Common myeloid progenitor, CD34-positive (primary cell): ENCODE results near the gene OXT.

Experiments used
- CTCF ChIA-PET: fragments of 350-600 bp; sonication (Branson Sonifier 250); formaldehyde crosslinking; loops from one replicate; lab custom pipeline; 2021; ENCODE audit warnings: antibody characterized with exemption; lab: Charles Lee
- POLR2A ChIA-PET: fragments of 350-600 bp; sonication (Branson Sonifier 250); formaldehyde crosslinking; loops from one replicate; lab custom pipeline; 2021; ENCODE audit warnings: antibody characterized with exemption; lab: Charles Lee
- DNase-seq, 3 donors: peaks; one replicate each; pipeline versions ENCODE4 v3.0.0 to v3.0.0-alpha.2; 2013
- H3K27ac ChIP-seq, 2 experiments: 1 replicate in 1 of 2; 2 replicates in 1 of 2; pipeline ENCODE4 v1.7.0; 2013; ENCODE audit warnings: inconsistent platforms in 2 of 2, low read length in 2 of 2, mild to moderate bottlenecking in 2 of 2, low read depth in 1 of 2, moderate library complexity in 1 of 2; ENCODE audit not compliant: severe bottlenecking in 2 of 2, insufficient read depth in 1 of 2, poor library complexity in 1 of 2
- H3K27me3 ChIP-seq, 5 experiments: replicated peaks in 2 of 5; 1 replicate in 3 of 5; 2 replicates in 2 of 5; pipeline versions ENCODE4 v1.6.1 to v1.7.0; 2013; ENCODE audit warnings: low read length in 4 of 5, mild to moderate bottlenecking in 2 of 5, moderate library complexity in 2 of 5, inconsistent platforms in 1 of 5; ENCODE audit not compliant: insufficient read depth in 5 of 5, control insufficient read depth in 4 of 5
- H3K36me3 ChIP-seq, 4 experiments: 1 replicate in 2 of 4; 2 replicates in 2 of 4; pipeline versions ENCODE4 v1.6.1 to v1.7.0; 2013; ENCODE audit warnings: low read length in 3 of 4, control low read depth in 1 of 4, mild to moderate bottlenecking in 1 of 4; ENCODE audit not compliant: control insufficient read depth in 4 of 4, insufficient read depth in 4 of 4
- H3K4me1 ChIP-seq, 4 experiments: 1 replicate in 3 of 4; 2 replicates in 1 of 4; pipeline versions ENCODE4 v1.6.1 to v1.7.1; 2013; ENCODE audit warnings: low read length in 3 of 4, mild to moderate bottlenecking in 3 of 4, control low read depth in 1 of 4, inconsistent platforms in 1 of 4, moderate library complexity in 1 of 4; ENCODE audit not compliant: control insufficient read depth in 4 of 4, insufficient read depth in 4 of 4; ENCODE audit errors: control extremely low read depth in 1 of 4
- H3K4me3 ChIP-seq, 7 experiments: 1 replicate in 4 of 7; 2 replicates in 3 of 7; pipeline versions ENCODE4 v1.5.1 to v1.7.0; 2013; ENCODE audit warnings: mild to moderate bottlenecking in 7 of 7, low read length in 6 of 7, moderate library complexity in 6 of 7, inconsistent platforms in 2 of 7, low read depth in 2 of 7, control low read depth in 1 of 7; ENCODE audit not compliant: insufficient read depth in 4 of 7, control insufficient read depth in 1 of 7; ENCODE audit errors: extremely low read depth in 1 of 7
- H3K9me3 ChIP-seq, 5 experiments: 1 replicate in 4 of 5; 2 replicates in 1 of 5; pipeline versions ENCODE4 v1.6.1 to v1.7.1; 2013; ENCODE audit warnings: low read length in 4 of 5, mild to moderate bottlenecking in 2 of 5, inconsistent platforms in 1 of 5, low read depth in 1 of 5, moderate library complexity in 1 of 5; ENCODE audit not compliant: control insufficient read depth in 4 of 5, insufficient read depth in 2 of 5; ENCODE audit errors: control extremely low read depth in 1 of 5
- WGBS: methylation state at CpG from one replicate; pipeline ENCODE4 v1.1.5; 2013; ENCODE audit not compliant: insufficient coverage; 5-methylcytosine and 5-hydroxymethylcytosine counted together

The OXT gene

DNA sequence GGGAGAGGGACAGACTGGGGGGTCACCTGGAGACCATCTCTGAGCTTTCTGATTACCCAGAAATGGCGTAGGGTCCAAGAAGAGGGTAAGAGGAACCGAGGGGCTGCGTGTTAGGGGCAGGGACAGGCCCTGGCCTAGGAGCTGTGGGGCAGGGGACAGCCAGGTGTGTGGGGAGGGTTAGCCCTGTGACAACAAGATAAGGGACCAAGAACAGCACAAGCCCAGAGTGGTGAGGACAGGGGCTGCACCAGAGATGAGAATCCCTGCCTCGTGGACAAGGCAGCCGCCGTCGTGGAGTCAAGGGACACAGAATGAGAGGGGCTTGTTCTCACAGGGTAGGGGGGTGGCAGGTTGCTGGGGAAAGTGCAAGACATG is 13.6 kb downstream of the OXT start:
- Histone ChIP-seq H3K4me1 (peaks cover 7 to 71% (median 50%) of the 10 kb centered on the region in 4 experiments), H3K4me3 (peak overlapping the region in 1 of 7 experiments; percentile 83), H3K9me3 (no peaks in the 10 kb centered on the region), H3K27me3 (no peaks in the 10 kb centered on the region), H3K27ac (peak overlapping the region in 1 of 2 experiments; percentile 23), H3K36me3 (no peaks in the 10 kb centered on the region)
- 36% methylated on average over 7 of the region's 7 CpGs for WGBS
- DNase-seq = no peak
- CTCF ChIA-PET = interaction anchor here (0.9 to 3.7 kb wide), 5 partner anchors 7 to 29 kb away, joined by 3 to 19 read pairs (median 3); no protein-coding TSS in a partner anchor
- POLR2A ChIA-PET = no interaction called here

DNA sequence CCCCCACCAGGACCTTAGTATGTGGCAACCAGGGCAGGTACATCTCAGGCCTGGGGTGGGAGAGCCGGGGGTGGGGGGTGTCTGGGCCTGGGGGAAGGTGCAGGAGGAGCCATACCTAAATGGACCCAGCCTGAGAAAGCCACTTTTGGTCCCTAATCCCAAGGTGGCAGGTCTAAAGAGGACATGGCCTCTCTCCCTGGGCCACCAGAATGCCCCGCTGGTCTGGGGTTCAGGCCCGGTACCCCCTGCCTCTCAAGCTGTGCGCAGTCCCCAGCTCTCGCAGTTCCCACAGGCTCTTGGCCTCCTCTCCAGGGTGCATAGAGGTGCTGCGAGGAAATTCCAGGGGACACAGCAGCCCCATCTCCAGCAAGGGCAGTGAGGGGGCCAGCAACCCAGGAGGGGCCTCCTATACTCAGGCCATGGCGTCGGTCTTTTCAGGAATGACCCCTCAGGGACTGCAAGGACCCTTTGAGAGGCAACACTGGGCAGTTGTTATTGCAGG is 14.2 kb downstream of the OXT start:
- no peaks in the 10 kb centered on the region for H3K9me3 ChIP-seq
- WGBS = 96% methylated on average over 7 of the region's 8 CpGs
- DNase-seq = no peak
- no peak overlapping the region for H3K4me3 ChIP-seq
- H3K27me3 ChIP-seq = no peaks in the 10 kb centered on the region
- peaks cover 10 to 71% (median 55%) of the 10 kb centered on the region in 4 experiments for H3K4me1 ChIP-seq
- POLR2A ChIA-PET = no interaction called here
- no peaks in the 10 kb centered on the region for H3K36me3 ChIP-seq
- H3K27ac ChIP-seq = no peak overlapping the region
- CTCF ChIA-PET = interaction anchor here (0.9 to 3.7 kb wide), 6 partner anchors 8 to 28 kb away, joined by 3 to 19 read pairs (median 4); no protein-coding TSS in a partner anchor

DNA sequence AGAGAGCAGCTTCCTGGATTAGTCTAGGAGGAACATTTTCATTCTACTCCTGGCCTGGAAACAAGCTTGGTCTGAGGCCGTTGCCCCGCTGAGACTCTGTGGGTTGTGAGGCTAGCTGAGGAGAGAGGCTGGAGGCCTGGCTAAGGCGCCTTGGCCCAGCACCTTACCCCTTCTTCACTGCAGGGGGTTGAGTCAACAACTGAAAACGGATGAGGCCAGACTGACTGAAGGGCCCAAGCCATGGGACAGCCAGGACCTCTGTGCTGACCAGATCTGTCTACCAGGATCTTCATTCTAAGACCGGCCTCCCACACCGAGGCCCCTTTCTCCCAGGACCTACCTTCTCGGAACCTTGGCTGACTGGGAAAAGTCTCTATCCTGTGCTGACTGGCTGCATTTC is 16.6 kb downstream of the OXT start:
- ChIA-PET POLR2A (no interaction called here), CTCF (interaction anchor here (0.8 to 3.7 kb wide), 3 partner anchors 10 to 27 kb away, joined by 5 to 19 read pairs (median 6); no protein-coding TSS in a partner anchor)
- no peaks in the 10 kb centered on the region for H3K36me3 ChIP-seq
- DNase-seq = no peak
- WGBS = 90% methylated on average over 7 of the region's 7 CpGs
- no peaks in the 10 kb centered on the region for H3K27me3 ChIP-seq
- no peak overlapping the region for H3K27ac ChIP-seq
- H3K4me3 ChIP-seq = no peak overlapping the region
- H3K4me1 ChIP-seq = peaks cover 10 to 71% (median 60%) of the 10 kb centered on the region in 4 experiments
- H3K9me3 ChIP-seq = no peaks in the 10 kb centered on the region

DNA sequence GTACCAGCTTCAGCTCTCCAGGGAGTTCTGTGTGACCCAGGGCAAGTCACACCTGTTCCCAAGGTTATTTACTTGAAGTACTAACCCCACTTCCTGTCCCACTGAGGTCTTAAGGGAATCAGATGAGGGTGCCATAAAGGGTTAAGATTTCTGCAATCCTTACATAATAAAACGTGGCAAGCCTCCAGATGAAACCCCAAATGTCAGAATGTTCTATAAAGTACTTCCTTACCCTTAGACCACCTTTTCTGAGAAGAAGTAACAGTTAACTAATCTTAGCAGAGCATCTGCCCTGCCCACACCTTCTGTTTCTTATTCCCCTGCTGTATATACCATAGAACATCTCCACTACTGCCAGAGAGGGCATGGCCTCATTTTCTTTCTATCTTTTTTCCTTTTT is 19.1 kb downstream of the OXT start:
- POLR2A ChIA-PET = interaction anchor here (0.6 to 0.7 kb wide), 2 partner anchors 13 to 687 kb away, joined by 3 to 4 read pairs; no protein-coding TSS in a partner anchor
- H3K4me3 ChIP-seq = no peak overlapping the region
- CTCF ChIA-PET = interaction anchor here (0.7 to 9.2 kb wide), 6 partner anchors 10 to 25 kb away, joined by 3 to 71 read pairs (median 8); no protein-coding TSS in a partner anchor
- peak; percentile 85 to 99 (median 98) for DNase-seq
- H3K4me1 ChIP-seq = peaks cover 10 to 68% (median 61%) of the 10 kb centered on the region in 4 experiments
- WGBS = 0% methylated on average over 1 of the region's 1 CpG
- H3K27me3 ChIP-seq = no peaks in the 10 kb centered on the region
- H3K36me3 ChIP-seq = no peaks in the 10 kb centered on the region
- H3K27ac ChIP-seq = peak overlapping the region in 1 of 2 experiments; percentile 51
- no peaks in the 10 kb centered on the region for H3K9me3 ChIP-seq

DNA sequence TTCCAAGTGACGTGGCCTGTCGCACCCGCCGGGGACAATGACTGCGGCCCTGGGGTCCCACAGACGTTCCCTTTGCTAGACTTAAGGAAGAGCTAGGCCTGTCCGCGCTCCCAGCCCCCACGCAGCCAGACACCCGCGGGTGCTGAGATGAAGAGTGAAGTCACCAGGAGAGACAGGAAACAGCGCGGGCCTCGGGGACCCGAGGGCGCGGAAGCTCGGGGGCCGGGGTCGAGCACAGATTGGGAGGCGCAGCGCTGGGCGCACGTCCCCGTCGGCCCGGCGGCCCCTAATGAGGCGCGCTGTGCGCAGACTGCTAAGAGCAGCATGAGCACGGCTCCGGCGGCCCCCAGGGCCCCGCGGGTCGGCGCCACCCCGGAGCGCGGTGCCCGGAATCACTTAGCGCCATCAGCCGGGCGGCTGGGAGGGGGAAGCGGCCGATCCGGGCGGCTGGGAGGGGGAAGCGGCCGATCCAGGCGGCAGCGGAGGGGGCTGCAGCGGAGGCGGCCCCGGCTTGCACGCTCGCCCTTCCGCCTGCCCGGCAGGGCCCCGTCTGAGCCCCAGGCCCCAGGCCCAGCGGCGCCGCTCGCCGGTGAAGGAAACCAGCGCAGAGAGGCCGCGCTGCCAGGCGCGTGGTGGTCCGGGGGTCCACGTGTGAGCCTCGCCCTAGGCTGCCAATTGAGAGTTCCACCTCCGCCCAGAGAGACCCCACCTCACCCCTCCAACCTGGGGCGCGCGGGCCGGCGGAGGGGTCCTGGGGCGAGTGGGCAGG is 21.4 kb downstream of the OXT start:
- H3K4me3 ChIP-seq = peak overlapping the region in 6 of 7 experiments; percentile 12 to 70 (median 57)
- no peaks in the 10 kb centered on the region for H3K27me3 ChIP-seq
- H3K9me3 ChIP-seq = no peaks in the 10 kb centered on the region
- DNase-seq = peak in 2 of 3 donors; percentile 66 to 78
- H3K36me3 ChIP-seq = no peaks in the 10 kb centered on the region
- under 1% methylated on average over 65 of the region's 81 CpGs for WGBS
- CTCF ChIA-PET = interaction anchor here (0.6 to 9.2 kb wide), 10 partner anchors 8 to 813 kb away, joined by 3 to 71 read pairs (median 5); no protein-coding TSS in a partner anchor
- H3K4me1 ChIP-seq = peaks cover 10 to 65% (median 60%) of the 10 kb centered on the region in 4 experiments
- POLR2A ChIA-PET = interaction anchor here (0.6 to 2.2 kb wide), 6 partner anchors 9 to 119 kb away, joined by 3 to 13 read pairs (median 4); partner anchors contain the start of gene OXT
- peak overlapping the region; percentile 77 to 79 for H3K27ac ChIP-seq

DNA sequence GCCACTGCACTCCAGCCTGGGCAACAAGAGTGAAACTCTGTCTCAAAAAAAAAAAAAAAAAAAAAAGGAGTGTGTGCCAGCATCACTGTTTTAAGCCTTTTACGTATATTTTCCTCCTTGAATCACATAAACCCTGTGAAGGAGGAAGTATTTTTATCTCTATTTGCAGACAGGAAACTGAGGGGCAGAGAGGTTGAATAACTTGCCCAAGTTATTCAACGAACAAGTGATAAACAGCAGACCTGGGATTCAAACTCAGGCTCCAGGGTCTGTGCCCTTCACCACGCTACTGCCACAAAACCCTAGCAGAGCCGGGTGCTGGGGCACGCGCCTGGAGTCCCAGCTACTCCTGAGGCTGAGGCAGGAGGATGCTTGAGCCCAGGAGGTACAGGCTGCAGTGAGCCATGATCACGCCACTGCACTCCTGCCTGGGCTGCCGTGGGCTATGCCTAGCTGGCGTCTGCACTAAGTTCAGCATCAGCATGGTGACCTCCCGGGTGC is 22.5 kb downstream of the OXT start:
- DNase-seq = peak; percentile 94 to 98 (median 95)
- Histone ChIP-seq H3K27me3 (no peaks in the 10 kb centered on the region), H3K27ac (peak overlapping the region; percentile 77 to 79), H3K9me3 (no peaks in the 10 kb centered on the region), H3K4me3 (peak overlapping the region in 2 of 7 experiments; percentile 0 to 58), H3K36me3 (no peaks in the 10 kb centered on the region), H3K4me1 (peaks cover 10 to 60% (median 56%) of the 10 kb centered on the region in 4 experiments)
- WGBS = 0% methylated on average over 9 of the region's 10 CpGs
- CTCF ChIA-PET = interaction anchor here (0.6 to 9.2 kb wide), 10 partner anchors 8 to 811 kb away, joined by 3 to 71 read pairs (median 4); partner anchors contain the start of gene OXT
- POLR2A ChIA-PET = interaction anchor here (0.9 to 2.2 kb wide), 4 partner anchors 10 to 22 kb away, joined by 3 to 13 read pairs (median 4); partner anchors contain the start of gene OXT
